HK-2 (cell line): ENCODE measurements around the gene MBL2.

ENCODE experiments used
- DNase-seq: peaks from one replicate; pipeline ENCODE4 v3.0.0-alpha.2; 2018; ENCODE audit not compliant: unreplicated experiment

Gene MBL2

DNA sequence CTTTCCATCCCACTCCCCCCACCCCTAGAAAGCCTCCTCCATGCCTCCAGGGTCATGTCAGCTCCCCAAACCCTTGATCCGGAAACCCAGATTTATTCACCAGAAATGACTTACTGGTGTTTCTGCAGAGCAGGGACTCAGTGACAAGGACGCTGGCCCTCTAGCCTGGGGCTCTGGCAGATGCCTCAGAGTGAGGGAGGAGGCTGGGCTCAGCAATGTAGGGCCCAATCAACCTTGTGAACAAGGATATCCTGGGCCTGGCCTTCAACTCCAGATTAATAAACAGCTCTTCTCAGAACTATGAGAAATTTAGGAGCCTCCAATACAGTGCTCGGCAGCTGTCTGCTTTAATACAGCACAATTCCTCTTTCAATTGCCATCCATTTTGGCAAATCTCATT, at the start of gene MBL2:
Gene MBL2, minus strand, starts transcription at position 162 of the 400 bp plus-strand sequence. CDS start 1,149 bp downstream, outside the sequence.
- DNase-seq = no peak

GRCh38 chr10:52820309-52820708, 47.7 kb upstream of the MBL2 start:
- no peak for DNase-seq

GRCh38 chr10:52818019-52818418, 45.4 kb upstream of the MBL2 start:
- DNase-seq = peak; percentile 14

DNA sequence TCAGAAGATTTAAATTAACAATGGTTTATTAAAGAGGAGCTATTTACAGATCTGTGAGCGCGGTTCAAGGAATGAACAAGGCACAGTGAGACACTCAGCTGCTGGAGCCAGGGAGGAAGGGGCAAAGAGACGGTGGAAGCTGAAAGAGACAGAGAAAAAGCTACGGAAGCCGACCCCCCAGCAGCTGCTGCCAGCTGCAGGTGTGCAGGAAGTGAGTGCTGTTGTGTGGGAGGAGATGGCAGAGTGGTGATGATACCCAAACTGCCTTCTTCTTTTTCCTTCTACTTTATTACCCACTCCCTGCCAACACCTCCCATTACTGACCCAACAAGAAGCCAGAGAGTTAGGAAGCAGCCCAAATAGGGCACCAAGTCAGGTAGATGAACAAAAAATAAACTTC, 41.9 kb upstream of the MBL2 start:
- DNase-seq = no peak

GRCh38 chr10:52811776-52812175, 39.2 kb upstream of the MBL2 start:
- DNase-seq = no peak

- no peak for DNase-seq
These were observed 38.2 kb upstream of the MBL2 start for GRCh38 chr10:52810761-52811160.

DNA sequence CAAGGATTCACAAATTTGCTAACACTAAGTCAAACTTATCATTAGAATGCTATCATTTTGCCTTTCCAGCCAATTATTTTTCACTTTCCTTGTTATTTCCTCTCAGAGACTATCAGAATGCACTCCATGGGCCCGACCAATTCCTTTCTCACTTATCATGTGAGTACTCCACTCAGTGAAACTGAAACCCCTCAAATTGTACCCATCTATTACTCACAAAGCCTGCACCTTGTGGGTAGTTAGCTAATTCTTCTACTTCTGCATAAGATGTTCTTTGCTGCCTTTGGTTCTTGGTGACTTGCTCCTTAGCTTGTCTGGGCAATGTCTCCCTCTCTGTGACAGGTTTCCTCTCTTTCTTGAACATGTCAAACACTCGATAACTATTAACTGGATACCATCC, 35.2 kb upstream of the MBL2 start:
- no peak for DNase-seq

GRCh38 chr10:52805414-52806285, 33.1 kb upstream of the MBL2 start:
- no peak for DNase-seq

DNA sequence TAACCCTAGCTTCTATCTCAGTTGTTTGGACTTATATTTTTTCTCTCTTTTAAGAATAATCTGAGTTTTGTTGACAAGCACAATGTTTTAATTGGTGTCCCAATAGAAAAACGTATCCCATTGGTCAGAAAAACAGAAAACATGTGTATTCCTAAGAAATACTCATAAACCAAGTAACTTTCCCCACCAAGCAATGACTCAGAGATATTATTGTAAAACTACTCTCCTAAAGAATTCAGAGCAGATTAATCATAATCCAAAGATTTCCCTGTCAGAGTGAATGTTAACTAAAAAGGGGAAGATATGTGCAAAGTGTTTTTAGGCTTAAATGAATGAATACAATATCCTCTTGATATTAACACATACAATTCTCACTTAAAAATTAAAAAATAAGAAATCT, 29.4 kb upstream of the MBL2 start:
- DNase-seq = no peak

- DNase-seq = no peak
These were observed 13.5 kb upstream of the MBL2 start for GRCh38 chr10:52786098-52786497.

DNA sequence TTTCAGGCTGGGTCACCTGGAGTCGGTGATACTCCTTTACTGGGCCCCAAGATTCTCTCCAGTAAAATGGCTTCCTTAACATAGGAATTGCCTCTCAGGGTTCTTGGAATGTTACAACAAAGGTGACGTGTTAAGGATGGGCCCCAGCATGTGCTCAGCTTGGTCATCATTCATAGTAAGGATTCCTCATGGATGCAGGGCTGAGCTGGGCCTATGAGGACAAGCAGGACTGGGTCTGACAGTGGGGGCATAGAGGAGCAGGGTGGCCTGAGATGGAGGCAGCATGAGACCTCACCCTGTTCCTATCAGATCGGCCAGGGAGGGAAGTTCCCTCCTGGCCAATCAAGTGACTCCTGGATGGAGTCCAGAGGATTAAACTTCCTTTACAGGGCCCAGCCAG, 12.8 kb upstream of the MBL2 start:
- no peak for DNase-seq

DNA sequence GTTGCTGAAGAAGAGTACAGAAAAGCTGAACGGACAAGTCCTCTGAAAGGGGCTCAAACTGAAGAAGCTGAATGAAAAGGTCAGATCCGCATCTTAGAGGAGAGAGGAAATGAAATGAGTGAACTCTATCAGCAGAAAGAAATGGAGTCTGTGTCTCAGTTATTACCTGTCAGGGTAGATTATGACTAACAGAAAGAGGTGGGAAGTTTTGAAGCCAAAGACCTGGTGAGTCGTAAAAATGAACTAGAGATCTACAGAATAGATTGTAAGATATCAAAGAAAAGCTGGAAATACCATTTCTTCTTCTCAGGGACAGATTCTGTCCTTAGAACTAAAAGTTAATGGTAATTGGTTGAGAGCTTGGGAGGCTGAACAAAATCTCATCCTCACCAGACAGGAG, 11.1 kb upstream of the MBL2 start:
- no peak for DNase-seq

- DNase-seq = no peak
These were observed 10.0 kb upstream of the MBL2 start for GRCh38 chr10:52782554-52782953.

- DNase-seq = no peak
These were observed 8.0 kb upstream of the MBL2 start for GRCh38 chr10:52780391-52781155.

GRCh38 chr10:52779541-52780390, 7.2 kb upstream of the MBL2 start:
- DNase-seq = peak; percentile 72

DNA sequence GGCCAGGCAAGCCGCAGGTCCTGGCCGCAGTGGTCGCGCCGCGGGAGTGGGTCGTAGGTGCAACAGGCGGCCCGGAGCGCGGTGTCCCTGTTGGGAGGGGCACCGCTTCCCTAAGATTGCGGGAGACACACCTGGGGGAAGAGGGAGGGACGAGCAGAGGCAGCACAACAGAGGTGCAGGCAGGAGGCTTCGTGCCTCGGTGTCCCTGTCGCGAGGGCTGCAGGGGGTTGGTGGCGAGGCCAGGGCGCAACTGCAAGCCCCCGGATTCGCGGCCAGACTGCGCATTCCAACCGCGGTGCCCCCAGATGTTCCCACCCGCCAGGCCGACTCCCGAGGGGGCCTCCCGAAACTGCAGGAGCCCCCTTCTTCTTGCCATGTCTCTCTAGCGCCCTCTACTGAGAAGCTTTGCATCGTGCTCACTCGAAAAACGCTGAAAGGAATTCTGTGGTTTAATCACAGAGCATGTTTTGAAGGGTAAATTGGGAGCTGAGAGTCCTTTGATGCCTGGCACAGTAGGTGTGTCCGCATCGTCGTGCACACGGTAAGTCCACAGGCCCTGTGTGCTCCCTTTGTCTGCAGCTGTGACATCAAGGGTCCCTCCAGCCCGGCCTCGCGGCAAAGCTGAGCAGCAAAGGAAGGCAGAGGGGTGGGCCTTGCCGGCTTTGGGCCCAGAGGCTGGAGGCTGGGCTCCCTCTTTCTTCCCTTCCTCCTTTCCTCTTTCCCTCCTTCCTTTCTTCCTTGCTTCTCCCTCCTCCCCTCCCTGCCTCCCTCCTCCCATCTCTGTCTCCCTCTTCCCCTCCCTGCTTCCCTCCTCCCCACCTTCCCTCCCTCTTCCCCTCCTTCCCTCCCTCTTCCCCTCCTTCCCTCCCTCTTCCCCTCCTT, 6.2 kb upstream of the MBL2 start:
- DNase-seq = peak; percentile 23

DNA sequence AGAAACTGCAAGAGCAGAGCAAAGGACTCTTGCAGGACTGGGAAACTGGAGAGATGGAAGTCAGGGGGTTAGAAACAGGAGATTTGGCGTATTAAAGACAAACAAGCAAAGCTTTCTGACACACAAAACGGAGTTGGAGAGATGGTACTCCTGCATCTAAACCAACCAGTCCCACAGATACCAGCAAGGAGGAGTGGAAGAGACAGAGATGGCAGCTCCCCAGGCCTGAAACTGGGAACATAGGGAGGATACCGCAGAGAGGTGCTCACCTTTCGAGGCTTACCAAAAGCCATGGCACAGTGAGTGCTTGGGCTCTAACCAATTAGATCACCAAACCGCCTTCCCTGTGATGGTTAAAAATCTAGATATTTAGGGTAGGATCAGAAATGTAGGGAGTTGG, 4.8 kb upstream of the MBL2 start:
- no peak for DNase-seq

DNA sequence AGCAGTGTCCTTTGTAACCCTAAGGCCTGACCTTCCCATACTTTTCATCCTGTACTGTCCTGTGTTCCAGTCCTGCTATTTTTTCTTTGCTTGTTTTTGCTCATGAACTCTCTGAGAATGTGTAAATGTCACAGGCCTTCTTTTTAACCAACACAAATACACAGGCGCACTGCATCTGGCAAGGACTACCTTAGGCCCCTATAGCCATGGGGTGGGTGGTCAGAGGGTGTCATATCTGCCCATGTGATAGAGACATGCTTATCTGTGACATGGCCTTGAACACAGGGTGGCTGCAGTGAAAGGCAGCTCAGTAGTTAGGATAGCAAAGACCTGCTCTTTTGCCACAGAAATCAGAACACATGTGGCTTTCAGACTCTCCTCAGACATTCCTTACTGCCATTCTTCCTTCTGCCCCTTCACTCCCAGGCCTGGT, 3.9 kb upstream of the MBL2 start:
- DNase-seq = no peak

DNA sequence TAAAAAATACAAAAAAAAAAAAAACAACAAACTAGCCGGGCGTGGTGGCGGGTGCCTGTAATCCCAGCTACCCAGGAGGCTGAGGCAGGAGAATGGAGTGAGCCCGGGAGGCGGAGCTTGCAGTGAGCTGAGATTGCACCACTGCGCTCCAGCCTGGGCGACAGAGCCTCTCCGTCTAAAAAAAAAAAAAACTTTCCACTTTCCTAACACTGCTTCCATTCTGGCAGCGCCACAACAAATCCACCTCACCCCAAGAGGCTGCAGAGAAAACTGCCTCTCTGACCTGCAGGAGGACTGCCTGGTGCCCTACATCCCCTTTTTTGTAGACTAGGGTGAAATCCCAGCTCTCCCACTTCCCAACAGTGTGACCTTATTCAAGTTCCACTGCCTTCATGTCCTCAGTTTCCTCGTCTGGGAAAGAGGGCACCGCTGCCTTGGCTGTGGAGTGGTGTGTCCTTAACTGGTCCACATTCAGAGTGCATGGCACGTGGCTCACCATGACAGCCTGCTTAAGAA, 2.6 kb upstream of the MBL2 start:
- no peak for DNase-seq

GRCh38 chr10:52774600-52775106, 2.1 kb upstream of the MBL2 start:
- DNase-seq = no peak

GRCh38 chr10:52774182-52774581, 1.6 kb upstream of the MBL2 start:
- DNase-seq = no peak
